Karpas-422 (cell line): ENCODE data around the gene C8G. TPM values are rescaled to one million over a fixed set of nuclear protein-coding genes. Genes with fewer than 3 reads are reported as not detected.

Experiments
- DNase-seq: peaks from one replicate; pipeline ENCODE4 v3.0.0-alpha.2; 2015
- H2AFZ ChIP-seq: fragments of 200-600 bp; sonication (generic); 2 replicates; pipeline ENCODE4 v1.6.1; 2014; ENCODE audit warnings: antibody characterized with exemption, low read length, mixed read lengths
- H3K27ac ChIP-seq: fragments of 200-600 bp; sonication (generic); 2 replicates; pipeline ENCODE4 v1.5.1; 2014; ENCODE audit warnings: mild to moderate bottlenecking, low read length, moderate library complexity
- H3K27me3 ChIP-seq: fragments of 200-600 bp; sonication (generic); 2 replicates; pipeline ENCODE4 v1.6.1; 2014; ENCODE audit warnings: low read length, mixed read lengths
- H3K36me3 ChIP-seq: fragments of 200-600 bp; sonication (generic); 2 replicates; pipeline ENCODE4 v1.6.1; 2014; ENCODE audit warnings: low read length, mixed read lengths; ENCODE audit not compliant: insufficient read depth
- H3K4me1 ChIP-seq: fragments of 200-600 bp; sonication (generic); 2 replicates; pipeline ENCODE4 v1.6.1; 2014; ENCODE audit warnings: mild to moderate bottlenecking, low read length, mixed read lengths
- H3K4me2 ChIP-seq: fragments of 200-600 bp; sonication (generic); 2 replicates; pipeline ENCODE4 v1.6.1; 2014; ENCODE audit warnings: low read length, low read depth, mild to moderate bottlenecking; ENCODE audit not compliant: poor library complexity, severe bottlenecking
- H3K4me3 ChIP-seq: fragments of 200-600 bp; sonication (generic); 2 replicates; pipeline ENCODE4 v1.5.1; 2014; ENCODE audit warnings: mild to moderate bottlenecking, antibody characterized with exemption, low read length, mixed read lengths
- H3K79me2 ChIP-seq: fragments of 200-600 bp; sonication (generic); 2 replicates; pipeline ENCODE4 v1.6.1; 2014; ENCODE audit warnings: mild to moderate bottlenecking, low read length, mixed read lengths
- H3K9ac ChIP-seq: fragments of 200-600 bp; sonication (generic); 2 replicates; pipeline ENCODE4 v1.6.0; 2014; ENCODE audit warnings: low read length
- H3K9me2 ChIP-seq: fragments of 200-600 bp; sonication (generic), shearing (Covaris generic); replicated peaks from 2 replicates; pipeline ENCODE4 v1.6.0; 2014; ENCODE audit warnings: mild to moderate bottlenecking, low read length, moderate library complexity; ENCODE audit not compliant: insufficient read depth
- H3K9me3 ChIP-seq: fragments of 300-700, 200-600 bp; sonication (generic); 2 replicates; pipeline ENCODE4 v1.6.1; 2014; ENCODE audit warnings: low read length, mixed read lengths
- H4K20me1 ChIP-seq: fragments of 200-600 bp; sonication (generic); 2 replicates; pipeline ENCODE4 v1.6.1; 2014; ENCODE audit warnings: mild to moderate bottlenecking, antibody characterized with exemption, low read length, low read depth; ENCODE audit not compliant: insufficient read depth
- total RNA-seq: library from RNA; depleted of rRNA; stranded (reverse); fragments of >200 nt; shearing (Covaris generic); gene quantifications from 2 replicates; pipeline ENCODE4 v1.2.3, GENCODE V29; 2014; ENCODE audit warnings: low replicate concordance

C8G gene
- total RNA-seq, 1 experiment from 2014 or later, result not detected

DNA sequence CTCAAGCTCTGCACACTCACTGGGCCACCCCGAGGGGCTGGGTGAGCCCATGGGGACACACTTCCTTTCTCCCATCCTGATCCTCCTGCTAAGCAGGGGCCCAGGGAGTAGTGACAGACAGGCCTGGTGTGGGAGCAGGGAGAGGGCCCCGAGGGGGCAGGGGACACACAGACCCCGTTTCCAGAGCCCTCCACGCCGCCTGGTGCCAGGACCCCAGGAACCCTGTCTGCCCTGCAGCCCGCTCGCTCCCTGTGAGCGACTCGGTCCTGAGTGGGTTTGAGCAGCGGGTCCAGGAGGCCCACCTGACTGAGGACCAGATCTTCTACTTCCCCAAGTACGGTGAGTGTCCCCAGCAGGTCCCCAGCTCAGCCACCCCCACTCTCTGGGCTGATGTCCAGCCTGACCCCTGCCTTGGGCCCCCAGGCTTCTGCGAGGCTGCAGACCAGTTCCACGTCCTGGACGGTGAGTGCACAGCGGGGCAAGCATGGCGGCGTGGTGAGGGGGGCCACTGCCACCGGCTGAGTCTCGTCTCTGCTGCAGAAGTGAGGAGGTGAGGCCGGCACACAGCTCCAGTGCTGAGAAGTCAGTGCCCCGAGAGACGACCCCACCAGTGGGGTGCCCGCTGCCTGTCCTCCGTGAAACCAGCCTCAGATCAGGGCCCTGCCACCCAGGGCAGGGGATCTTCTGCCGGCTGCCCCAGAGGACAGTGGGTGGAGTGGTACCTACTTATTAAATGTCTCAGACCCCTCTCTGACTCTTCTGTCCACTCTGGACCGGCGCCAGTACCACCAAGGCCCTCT is 1.4 kb downstream of the C8G start:
- no peak overlapping the region for H3K4me3 ChIP-seq
- peaks cover 29% of the 10 kb centered on the region for H3K4me1 ChIP-seq
- no peaks in the 10 kb centered on the region for H3K9me3 ChIP-seq
- no peak for DNase-seq
- H3K27me3 ChIP-seq, result no peaks in the 10 kb centered on the region
- no peaks in the 10 kb centered on the region for H3K36me3 ChIP-seq
- H3K4me2 ChIP-seq, result no peak overlapping the region
- no peak overlapping the region for H3K9ac ChIP-seq
- peaks cover 5% of the 10 kb centered on the region; the same call in 1 of the 2 replicates for H4K20me1 ChIP-seq
- no peaks in the 10 kb centered on the region for H3K9me2 ChIP-seq
- no peak overlapping the region for H2AFZ ChIP-seq
- no peak overlapping the region for H3K27ac ChIP-seq
- H3K79me2 ChIP-seq, result peaks cover 12% of the 10 kb centered on the region

GRCh38 chr9:136947028-136947891 is 2.2 kb downstream of the C8G start:
- H3K9me3 ChIP-seq, result no peaks in the 10 kb centered on the region
- no peaks in the 10 kb centered on the region for H3K9me2 ChIP-seq
- peaks cover 5% of the 10 kb centered on the region; the same call in 1 of the 2 replicates for H4K20me1 ChIP-seq
- no peaks in the 10 kb centered on the region for H3K27me3 ChIP-seq
- H3K36me3 ChIP-seq, result no peaks in the 10 kb centered on the region
- H3K4me1 ChIP-seq, result peaks cover 29% of the 10 kb centered on the region
- H3K27ac ChIP-seq, result no peak overlapping the region
- DNase-seq, result no peak
- no peak overlapping the region for H2AFZ ChIP-seq
- H3K4me2 ChIP-seq, result no peak overlapping the region
- no peak overlapping the region for H3K4me3 ChIP-seq
- no peak overlapping the region for H3K9ac ChIP-seq
- peaks cover 12% of the 10 kb centered on the region for H3K79me2 ChIP-seq

- peaks cover 5% of the 10 kb centered on the region; the same call in 1 of the 2 replicates for H4K20me1 ChIP-seq
- no peaks in the 10 kb centered on the region for H3K9me3 ChIP-seq
- peaks cover 9% of the 10 kb centered on the region for H3K79me2 ChIP-seq
- H3K4me1 ChIP-seq, result peaks cover 25% of the 10 kb centered on the region
- H3K4me2 ChIP-seq, result no peak overlapping the region
- no peak overlapping the region for H3K27ac ChIP-seq
- no peak overlapping the region for H3K9ac ChIP-seq
- no peak overlapping the region for H2AFZ ChIP-seq
- no peaks in the 10 kb centered on the region for H3K36me3 ChIP-seq
- no peaks in the 10 kb centered on the region for H3K9me2 ChIP-seq
- no peak overlapping the region for H3K4me3 ChIP-seq
- no peaks in the 10 kb centered on the region for H3K27me3 ChIP-seq
- peak; percentile 66 for DNase-seq
Observed at GRCh38 chr9:136947955-136948510, 3.0 kb downstream of the C8G start.

GRCh38 chr9:136949239-136949816 is 4.3 kb downstream of the C8G start:
- Histone ChIP-seq H3K9me2 (no peaks in the 10 kb centered on the region), H3K27ac (no peak overlapping the region), H3K9ac (peak overlapping the region; percentile 73), H3K4me3 (peak overlapping the region; percentile 72), H2AFZ (0 out of 2 replicates have a peak overlapping the region, but pooled peaks have one; percentile 98), H3K9me3 (no peaks in the 10 kb centered on the region), H3K36me3 (no peaks in the 10 kb centered on the region), H3K4me1 (peaks cover 20% of the 10 kb centered on the region), H3K79me2 (no peaks in the 10 kb centered on the region), H3K27me3 (no peaks in the 10 kb centered on the region), H4K20me1 (no peaks in the 10 kb centered on the region), H3K4me2 (peak overlapping the region; percentile 88)
- DNase-seq, result no peak

- H3K4me2 ChIP-seq, result peak overlapping the region; percentile 88
- H3K9ac ChIP-seq, result peak overlapping the region; percentile 73
- H4K20me1 ChIP-seq, result no peaks in the 10 kb centered on the region
- no peaks in the 10 kb centered on the region for H3K79me2 ChIP-seq
- H3K27me3 ChIP-seq, result no peaks in the 10 kb centered on the region
- H3K36me3 ChIP-seq, result no peaks in the 10 kb centered on the region
- peaks cover 17% of the 10 kb centered on the region for H3K4me1 ChIP-seq
- peak overlapping the region; percentile 98 for H2AFZ ChIP-seq
- no peaks in the 10 kb centered on the region for H3K9me2 ChIP-seq
- no peaks in the 10 kb centered on the region for H3K9me3 ChIP-seq
- H3K27ac ChIP-seq, result no peak overlapping the region
- peak overlapping the region; percentile 72 for H3K4me3 ChIP-seq
- peak; percentile 97 for DNase-seq
Observed at GRCh38 chr9:136949817-136950655, 5.0 kb downstream of the C8G start.

GRCh38 chr9:136950656-136951276 is 5.7 kb downstream of the C8G start:
- no peak overlapping the region for H3K27ac ChIP-seq
- peak overlapping the region; percentile 98; the same call in 1 of the 2 replicates for H2AFZ ChIP-seq
- H3K9me2 ChIP-seq, result no peaks in the 10 kb centered on the region
- DNase-seq, result no peak
- peak overlapping the region; percentile 72 for H3K4me3 ChIP-seq
- peak overlapping the region; percentile 73 for H3K9ac ChIP-seq
- H3K4me1 ChIP-seq, result peaks cover 17% of the 10 kb centered on the region
- H3K27me3 ChIP-seq, result no peaks in the 10 kb centered on the region
- H4K20me1 ChIP-seq, result no peaks in the 10 kb centered on the region
- H3K4me2 ChIP-seq, result peak overlapping the region; percentile 88
- H3K79me2 ChIP-seq, result no peaks in the 10 kb centered on the region
- H3K36me3 ChIP-seq, result no peaks in the 10 kb centered on the region
- no peaks in the 10 kb centered on the region for H3K9me3 ChIP-seq
